Spleen (tissue), 7 donors: ENCODE data around the gene PRPF38A.

Source experiments
- POLR2A ChIP-seq, 3 donors: fragments of 450-650 bp; IDR thresholded peaks; one replicate each; pipeline ENCODE4 v1.5.1; 2017; ENCODE audit warnings: antibody characterized with exemption in 3 of 3, mild to moderate bottlenecking in 1 of 3
- TF ChIP-seq, protein P1 (sequence below), 11 experiments: fragments of 200-600 bp in 7 of 11; fragments of 450-650 bp in 4 of 11; sonication (generic) in 4 of 11; IDR thresholded peaks in 8 of 11; conservative IDR thresholded peaks in 3 of 11; 1 replicate in 7 of 11; 2 replicates in 4 of 11; pipeline versions ENCODE4 v1.4.0 to v1.8.0; 2016 to 2021; ENCODE audit warnings: antibody characterized with exemption in 11 of 11, inconsistent platforms in 4 of 11, mild to moderate bottlenecking in 1 of 11
- donor health status: DM: no; HTN: no; CAD: no; lungs with moderate emphysema.
- donor health status: DM: no; HTN: no; CAD: no.
- donor health status: DM: no; HTN: no; CAD: no.

DNA sequence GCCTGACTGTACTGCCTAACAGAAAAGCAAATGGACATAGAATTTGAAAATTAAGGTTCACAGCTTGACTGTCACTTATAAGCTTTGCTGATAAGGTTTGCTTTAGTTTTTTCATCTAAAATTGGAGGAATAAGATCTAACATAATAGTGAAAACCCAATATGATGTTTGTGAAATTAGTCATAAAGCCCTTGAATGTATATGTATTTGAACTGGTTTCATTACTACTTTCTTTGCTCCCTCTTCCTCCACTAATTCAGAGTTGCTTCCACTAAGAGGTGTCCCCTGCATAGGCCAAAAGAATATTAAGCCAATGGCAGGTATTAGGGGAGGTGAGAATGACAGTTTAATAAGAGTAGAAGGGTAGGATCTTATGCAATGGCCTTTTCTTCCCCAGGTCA is 10.5 kb downstream of the PRPF38A start:
- no peak for TF ChIP-seq POLR2A (IDR thresholded peaks at IDR 0.05)
- TF ChIP-seq, protein P1, sequence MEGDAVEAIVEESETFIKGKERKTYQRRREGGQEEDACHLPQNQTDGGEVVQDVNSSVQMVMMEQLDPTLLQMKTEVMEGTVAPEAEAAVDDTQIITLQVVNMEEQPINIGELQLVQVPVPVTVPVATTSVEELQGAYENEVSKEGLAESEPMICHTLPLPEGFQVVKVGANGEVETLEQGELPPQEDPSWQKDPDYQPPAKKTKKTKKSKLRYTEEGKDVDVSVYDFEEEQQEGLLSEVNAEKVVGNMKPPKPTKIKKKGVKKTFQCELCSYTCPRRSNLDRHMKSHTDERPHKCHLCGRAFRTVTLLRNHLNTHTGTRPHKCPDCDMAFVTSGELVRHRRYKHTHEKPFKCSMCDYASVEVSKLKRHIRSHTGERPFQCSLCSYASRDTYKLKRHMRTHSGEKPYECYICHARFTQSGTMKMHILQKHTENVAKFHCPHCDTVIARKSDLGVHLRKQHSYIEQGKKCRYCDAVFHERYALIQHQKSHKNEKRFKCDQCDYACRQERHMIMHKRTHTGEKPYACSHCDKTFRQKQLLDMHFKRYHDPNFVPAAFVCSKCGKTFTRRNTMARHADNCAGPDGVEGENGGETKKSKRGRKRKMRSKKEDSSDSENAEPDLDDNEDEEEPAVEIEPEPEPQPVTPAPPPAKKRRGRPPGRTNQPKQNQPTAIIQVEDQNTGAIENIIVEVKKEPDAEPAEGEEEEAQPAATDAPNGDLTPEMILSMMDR (IDR thresholded peaks at IDR 0.05 in 8 of 11, conservative IDR thresholded peaks at IDR 0.05 in 3 of 11): no peak
